OCI-LY7 (cell line): Measurements from ENCODE around the gene LRTM1.

ENCODE experiments used
- CTCF ChIP-seq: fragments of 200-600 bp; sonication (generic); conservative IDR thresholded peaks from 2 replicates; pipeline ENCODE4 v1.5.1; 2014; ENCODE audit warnings: mild to moderate bottlenecking, antibody characterized with exemption, low read length, moderate library complexity, mixed read lengths
- EZH2phosphoT487 ChIP-seq: fragments of 200-600 bp; sonication (generic); IDR thresholded peaks from 2 replicates; pipeline ENCODE4 v1.6.1; 2018; ENCODE audit warnings: low read depth, borderline replicate concordance, mild to moderate bottlenecking, mixed run types, antibody characterized with exemption, low read length, moderate library complexity, mixed read lengths

- TF ChIP-seq CTCF (no peak), EZH2phosphoT487 (no peak)
These were observed 49.6 kb upstream of the LRTM1 start for GRCh38 chr3:54977439-54977838.
